CD4-positive, CD25-positive, alpha-beta regulatory T cell (primary cell): ENCODE data around the gene KIAA1191. TPM values are rescaled to one million over a fixed set of nuclear protein-coding genes. Genes with fewer than 3 reads are reported as not detected.
A peak's percentile ranks its signal among the peaks of the same experiment; 100 is the strongest.

Source experiments
- ATAC-seq, 2 donors: fragments of 150-1000 bp; cut with Tn5 transposase; one replicate each; pipeline ENCODE4 v1.10.0; 2021; ENCODE audit warnings: low read depth in 2 of 2, moderate number of reproducible peaks in 2 of 2, moderate library complexity in 1 of 2
- DNase-seq, 3 donors: peaks; one replicate each; pipeline versions ENCODE4 v3.0.0 to v3.0.0-alpha.2; 2012 to 2022; ENCODE audit warnings: mixed read lengths in 1 of 3
- H3K27ac ChIP-seq: one replicate; pipeline ENCODE4 v1.7.0; 2013; ENCODE audit warnings: mild to moderate bottlenecking, low read length; ENCODE audit not compliant: insufficient read depth, poor library complexity, severe bottlenecking
- H3K27me3 ChIP-seq: one replicate; pipeline ENCODE4 v1.7.0; 2013; ENCODE audit warnings: low read length; ENCODE audit not compliant: control insufficient read depth, insufficient read depth
- H3K36me3 ChIP-seq: one replicate; pipeline ENCODE4 v1.7.0; 2013; ENCODE audit warnings: mild to moderate bottlenecking, low read length, moderate library complexity; ENCODE audit not compliant: control insufficient read depth, insufficient read depth
- H3K4me1 ChIP-seq: 2 replicates; pipeline ENCODE4 v1.7.0; 2013; ENCODE audit warnings: mild to moderate bottlenecking, low read length; ENCODE audit not compliant: insufficient read depth, control insufficient read depth, poor library complexity, severe bottlenecking
- H3K4me3 ChIP-seq: one replicate; pipeline ENCODE4 v1.7.0; 2013; ENCODE audit warnings: low read depth, mild to moderate bottlenecking, low read length, moderate library complexity
- H3K9me3 ChIP-seq, 2 experiments: 1 replicate in 1 of 2; 2 replicates in 1 of 2; pipeline ENCODE4 v1.7.0; 2013; ENCODE audit warnings: low read length in 2 of 2, mild to moderate bottlenecking in 1 of 2, moderate library complexity in 1 of 2; ENCODE audit not compliant: control insufficient read depth in 2 of 2
- H3K27ac Mint-ChIP-seq, 3 donors: one replicate each; pipeline ENCODE4 v1.8.0; 2020 to 2022; ENCODE audit warnings: mild to moderate bottlenecking in 3 of 3, mixed read lengths in 3 of 3, moderate library complexity in 2 of 3
- H3K27me3 Mint-ChIP-seq: one replicate; pipeline ENCODE4 v1.8.0; 2022; ENCODE audit warnings: mild to moderate bottlenecking, mixed read lengths
- H3K36me3 Mint-ChIP-seq: one replicate; pipeline ENCODE4 v1.8.0; 2020; ENCODE audit warnings: mixed read lengths
- H3K4me1 Mint-ChIP-seq, 4 donors: one replicate each; pipeline ENCODE4 v1.8.0; 2020 to 2022; ENCODE audit warnings: mixed read lengths in 4 of 4, mild to moderate bottlenecking in 1 of 4
- H3K4me3 Mint-ChIP-seq, 4 donors: one replicate each; pipeline ENCODE4 v1.8.0; 2020 to 2022; ENCODE audit warnings: mild to moderate bottlenecking in 4 of 4, mixed read lengths in 4 of 4, moderate library complexity in 3 of 4
- H3K9me3 Mint-ChIP-seq, 7 donors: one replicate each; pipeline ENCODE4 v1.8.0; 2020 to 2022; ENCODE audit warnings: mixed read lengths in 7 of 7, mild to moderate bottlenecking in 3 of 7, moderate library complexity in 2 of 7
- polyA plus RNA-seq, 4 donors: library from polyadenylated mRNA; unstranded; fragments of 300-500 nt; fragmentation: Illumina TruSeq; gene quantifications; one replicate each; pipeline ENCODE4 v1.2.3, GENCODE V29; 2021
- total RNA-seq: library from RNA; stranded (reverse); gene quantifications from one replicate; pipeline ENCODE4 v1.2.3, GENCODE V29; 2022

KIAA1191 gene
- total and polyA plus RNA-seq, 5 donors from 2014 or later, result 59.0 to 68.9 (median 60.9) TPM

DNA sequence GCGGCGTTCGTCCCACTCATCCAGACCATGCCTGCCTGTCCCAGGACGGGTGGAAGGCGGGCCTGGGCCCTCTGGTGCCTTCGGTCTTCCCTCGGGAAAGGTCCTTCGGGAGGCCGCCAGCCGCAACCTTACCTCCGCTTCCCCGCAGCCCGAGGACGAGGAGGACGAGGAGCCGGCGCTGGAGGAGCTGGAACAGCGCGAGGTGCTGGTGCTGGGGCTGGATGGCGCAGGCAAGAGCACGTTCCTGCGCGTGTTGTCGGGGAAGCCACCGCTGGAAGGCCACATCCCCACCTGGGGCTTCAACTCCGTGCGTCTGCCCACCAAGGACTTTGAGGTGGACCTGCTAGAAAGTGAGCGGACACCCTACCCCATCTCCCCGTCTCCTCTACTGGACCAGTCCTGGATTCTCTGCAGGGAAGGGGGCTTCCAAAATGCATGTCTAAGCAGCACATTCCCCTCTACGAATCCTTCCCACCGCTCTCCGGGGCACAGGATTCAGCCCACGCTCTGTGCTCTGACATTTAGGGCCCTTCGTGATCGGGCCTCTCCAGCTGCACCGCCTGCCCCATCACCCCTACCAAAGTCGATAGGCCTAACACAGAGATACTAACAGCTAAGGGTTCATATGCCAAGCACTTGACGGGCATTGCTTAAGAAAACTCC, 4.8 kb upstream of the KIAA1191 start:
- H3K4me3 Mint-ChIP-seq, result peak overlapping the region; percentile 86 to 95 (median 88)
- ATAC-seq (no peak), DNase-seq (no peak)
- Histone ChIP-seq H3K27me3 (no peaks in the 10 kb centered on the region), H3K4me1 (peaks cover 24% of the 10 kb centered on the region), H3K36me3 (peaks cover 5% of the 10 kb centered on the region), H3K9me3 (no peaks in the 10 kb centered on the region), H3K27ac (no peak overlapping the region), H3K4me3 (no peak overlapping the region)
- H3K27ac Mint-ChIP-seq, result peak overlapping the region in 2 of 3 donors; percentile 69 to 77
- no peaks in the 10 kb centered on the region for H3K9me3 Mint-ChIP-seq
- peaks cover 14% of the 10 kb centered on the region for H3K36me3 Mint-ChIP-seq
- H3K27me3 Mint-ChIP-seq, result no peaks in the 10 kb centered on the region
- peaks cover 0 to 33% (median 16%) of the 10 kb centered on the region in 4 donors for H3K4me1 Mint-ChIP-seq

DNA sequence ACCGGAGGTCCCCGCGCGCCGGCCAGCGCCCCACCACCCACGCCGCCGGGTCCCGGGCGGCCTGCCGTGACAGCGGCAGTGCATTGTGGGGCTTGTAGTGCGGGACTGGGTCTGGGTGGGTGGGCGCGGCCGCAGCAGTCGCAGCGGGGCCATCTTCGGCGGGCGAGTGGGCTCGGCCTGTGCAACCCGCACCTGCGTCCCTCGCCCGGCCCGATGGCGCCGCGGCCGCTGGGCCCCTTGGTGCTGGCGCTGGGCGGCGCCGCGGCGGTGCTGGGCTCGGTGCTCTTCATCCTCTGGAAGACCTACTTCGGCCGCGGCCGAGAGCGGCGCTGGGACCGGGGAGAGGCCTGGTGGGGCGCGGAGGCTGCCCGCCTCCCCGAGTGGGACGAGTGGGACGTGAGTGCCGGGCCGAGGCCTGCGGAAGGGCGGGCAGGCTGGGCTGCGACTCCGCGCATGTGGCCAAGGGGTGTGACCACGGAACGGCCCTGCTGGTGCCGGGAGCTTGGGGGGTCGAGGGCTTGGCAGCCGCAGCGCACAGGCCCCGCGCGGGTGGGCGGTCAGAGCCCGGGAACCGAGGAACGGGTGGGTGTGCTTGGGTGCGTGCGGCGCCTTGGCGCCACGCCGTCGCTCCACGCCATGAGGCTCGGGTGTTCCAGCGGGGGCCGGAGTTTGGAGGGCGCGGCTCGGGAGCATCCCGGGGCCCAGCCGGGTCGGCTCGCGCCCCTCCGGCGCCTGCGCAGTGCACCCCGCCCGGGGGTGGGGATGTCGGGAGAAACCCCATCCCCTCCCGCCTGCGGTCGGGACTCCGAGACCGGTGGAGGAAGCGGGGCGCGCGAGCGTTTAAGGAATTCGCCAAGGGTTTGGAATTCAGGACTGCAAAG, 4.0 kb upstream of the KIAA1191 start, which contains the start of gene ARL10:
Gene ARL10 (plus strand): TSS at position 137 of the 881 bp plus-strand sequence. CDS start 77 bp downstream, at position 214.
- Mint-ChIP-seq H3K27ac (peak within 1 kb of the TSS; percentile 79 to 89 (median 83)), H3K4me3 (peak within 1 kb of the TSS; percentile 86 to 95 (median 88)), H3K27me3 (no peaks in the 10 kb centered on the region), H3K36me3 (peaks cover 14% of the 10 kb centered on the region), H3K4me1 (peaks cover 0 to 36% (median 16%) of the 10 kb centered on the region in 4 donors), H3K9me3 (no peaks in the 10 kb centered on the region)
- Histone ChIP-seq H3K27me3 (no peaks in the 10 kb centered on the region), H3K27ac (peak within 1 kb of the TSS; percentile 51), H3K9me3 (no peaks in the 10 kb centered on the region), H3K36me3 (peaks cover 5% of the 10 kb centered on the region), H3K4me1 (peaks cover 31% of the 10 kb centered on the region), H3K4me3 (peak within 1 kb of the TSS; percentile 77)
- DNase-seq (peak; percentile 46 to 58 (median 54)), ATAC-seq (peak in 1 of 2 donors; percentile 17)

DNA sequence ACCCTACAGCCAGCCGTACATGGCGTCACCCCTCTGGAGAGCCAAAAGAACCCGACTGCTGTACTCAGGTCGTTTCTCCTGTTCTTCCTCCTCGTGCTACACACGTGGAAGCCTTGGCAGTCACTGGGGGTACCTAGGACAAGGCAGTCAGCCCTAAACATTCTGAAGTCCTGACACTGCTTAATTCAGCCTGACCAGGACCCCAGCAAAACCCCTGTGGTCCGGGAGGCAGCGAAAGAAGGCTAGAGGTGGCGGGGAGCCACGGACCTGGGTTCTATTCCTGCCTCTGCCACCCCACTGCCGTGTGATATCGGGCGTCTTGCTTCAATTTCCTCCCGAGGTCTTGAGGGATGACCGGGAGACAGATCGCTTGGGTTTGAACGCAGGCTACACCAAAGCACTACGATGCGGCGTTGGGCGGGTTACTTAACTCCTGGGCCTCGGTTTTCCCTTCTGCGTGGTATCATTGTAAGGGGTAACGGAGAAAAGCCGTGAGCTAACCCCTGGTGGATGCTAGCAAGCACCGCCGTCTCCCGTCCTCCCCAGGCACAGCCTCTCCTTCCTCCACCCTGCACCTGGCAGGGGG, 3.3 kb upstream of the KIAA1191 start:
- peak overlapping the region; percentile 79 to 89 (median 83) for H3K27ac Mint-ChIP-seq
- no peak for ATAC-seq
- peaks cover under 1 to 37% (median 17%) of the 10 kb centered on the region in 4 donors for H3K4me1 Mint-ChIP-seq
- no peak for DNase-seq
- Histone ChIP-seq H3K4me3 (peak overlapping the region; percentile 77), H3K27ac (peak overlapping the region; percentile 51), H3K4me1 (peaks cover 39% of the 10 kb centered on the region), H3K9me3 (no peaks in the 10 kb centered on the region), H3K36me3 (no peaks in the 10 kb centered on the region), H3K27me3 (no peaks in the 10 kb centered on the region)
- peaks cover 14% of the 10 kb centered on the region for H3K36me3 Mint-ChIP-seq
- no peaks in the 10 kb centered on the region for H3K27me3 Mint-ChIP-seq
- no peaks in the 10 kb centered on the region for H3K9me3 Mint-ChIP-seq
- peak overlapping the region; percentile 80 to 86 (median 85) for H3K4me3 Mint-ChIP-seq

DNA sequence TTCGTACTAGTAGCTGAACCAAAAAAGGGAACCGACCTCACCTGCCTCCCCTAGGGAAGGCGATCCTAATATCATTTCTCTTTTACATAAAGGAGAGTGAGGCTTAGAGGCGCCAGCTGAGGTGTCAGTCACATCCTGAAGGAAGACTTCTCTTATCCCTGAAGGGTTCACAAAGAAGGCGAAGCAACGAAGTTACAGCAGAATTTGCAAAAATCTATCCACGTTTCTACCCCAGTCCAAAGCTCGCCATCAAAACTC, 598 bp upstream of the KIAA1191 start:
- DNase-seq, result no peak
- H3K4me1 Mint-ChIP-seq, result peaks cover 12 to 50% (median 31%) of the 10 kb centered on the region in 4 donors

DNA sequence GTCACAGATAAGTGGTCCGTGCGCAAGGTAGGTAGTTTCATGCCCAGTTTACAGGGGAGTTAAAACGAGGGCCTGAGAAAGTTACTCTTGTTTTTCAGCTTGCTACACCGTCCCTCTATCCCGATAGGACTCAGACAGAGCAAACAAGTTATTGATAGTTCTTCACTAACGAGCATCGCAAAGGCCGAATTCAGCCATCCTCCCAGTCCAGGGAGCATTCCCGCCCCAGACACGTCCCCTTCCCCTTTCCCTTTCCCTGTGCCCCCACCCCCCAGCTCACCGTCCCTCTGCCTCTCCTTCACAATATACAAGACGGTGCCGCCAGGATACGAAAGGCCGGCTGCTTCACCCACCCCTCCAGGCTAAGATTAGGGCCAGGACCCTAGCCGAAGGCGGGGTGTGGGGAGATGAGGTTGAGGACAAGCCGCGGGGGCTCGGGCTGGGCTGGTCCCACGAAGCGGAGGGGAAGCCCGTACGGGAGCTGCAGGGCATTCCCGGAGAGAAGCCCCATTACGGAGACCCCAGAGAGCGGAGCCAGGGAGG, 599 bp downstream of the KIAA1191 start:
- Mint-ChIP-seq H3K27me3 (no peaks in the 10 kb centered on the region), H3K4me1 (peaks cover 16 to 53% (median 29%) of the 10 kb centered on the region in 4 donors), H3K4me3 (peak overlapping the region; percentile 97 to 99 (median 99)), H3K36me3 (peaks cover 17% of the 10 kb centered on the region), H3K9me3 (no peaks in the 10 kb centered on the region), H3K27ac (peak overlapping the region; percentile 95 to 98 (median 98))
- H3K27ac ChIP-seq, result peak overlapping the region; percentile 86
- ATAC-seq, result no peak
- peaks cover 20% of the 10 kb centered on the region for H3K36me3 ChIP-seq
- H3K27me3 ChIP-seq, result no peaks in the 10 kb centered on the region
- no peak for DNase-seq
- no peaks in the 10 kb centered on the region for H3K9me3 ChIP-seq
- peak overlapping the region; percentile 79 for H3K4me3 ChIP-seq
- peaks cover 36% of the 10 kb centered on the region for H3K4me1 ChIP-seq

More for the DNA sequence above, 598 bp upstream of the KIAA1191 start:
- Mint-ChIP-seq H3K4me3 (peak overlapping the region; percentile 97 to 99 (median 99)), H3K36me3 (peaks cover 14% of the 10 kb centered on the region), H3K27me3 (no peaks in the 10 kb centered on the region), H3K27ac (peak overlapping the region; percentile 95 to 98 (median 98)), H3K9me3 (no peaks in the 10 kb centered on the region)
- H3K9me3 ChIP-seq, result no peaks in the 10 kb centered on the region
- H3K36me3 ChIP-seq, result peaks cover 10% of the 10 kb centered on the region
- peaks cover 42% of the 10 kb centered on the region for H3K4me1 ChIP-seq
- no peak for ATAC-seq
- peak overlapping the region; percentile 86 for H3K27ac ChIP-seq
- H3K4me3 ChIP-seq, result peak overlapping the region; percentile 56
- H3K27me3 ChIP-seq, result no peaks in the 10 kb centered on the region

DNA sequence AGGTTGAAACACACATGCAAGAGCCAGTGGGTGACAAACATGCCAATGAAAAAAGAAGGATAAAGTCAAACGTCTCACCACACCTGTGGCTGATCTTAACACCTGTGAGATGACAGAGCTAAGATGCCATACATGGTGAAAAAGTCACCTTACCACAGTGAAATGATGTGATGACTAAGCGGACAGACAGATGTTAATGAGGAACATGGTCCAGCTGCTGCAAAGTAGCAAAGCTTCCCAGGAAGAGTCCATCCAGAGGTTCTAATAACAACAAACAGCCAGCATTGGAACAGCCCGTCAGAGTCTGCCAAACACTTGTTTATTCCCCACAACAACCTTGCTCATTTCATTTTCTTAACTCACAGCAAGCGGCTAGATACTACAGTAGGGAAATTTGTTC, 1.9 kb downstream of the KIAA1191 start:
- Histone ChIP-seq H3K27me3 (no peaks in the 10 kb centered on the region), H3K4me3 (peak overlapping the region; percentile 49), H3K27ac (no peak overlapping the region), H3K9me3 (no peaks in the 10 kb centered on the region), H3K36me3 (peaks cover 33% of the 10 kb centered on the region), H3K4me1 (peaks cover 28% of the 10 kb centered on the region)
- H3K4me1 Mint-ChIP-seq, result peaks cover 16 to 52% (median 35%) of the 10 kb centered on the region in 4 donors
- no peak for ATAC-seq
- no peaks in the 10 kb centered on the region for H3K9me3 Mint-ChIP-seq
- H3K27me3 Mint-ChIP-seq, result no peaks in the 10 kb centered on the region
- H3K27ac Mint-ChIP-seq, result peak overlapping the region; percentile 60 to 95 (median 65)
- peak in 1 of 3 donors; percentile 15 for DNase-seq
- H3K4me3 Mint-ChIP-seq, result peak overlapping the region; percentile 84 to 93 (median 86)
- H3K36me3 Mint-ChIP-seq, result peaks cover 22% of the 10 kb centered on the region

DNA sequence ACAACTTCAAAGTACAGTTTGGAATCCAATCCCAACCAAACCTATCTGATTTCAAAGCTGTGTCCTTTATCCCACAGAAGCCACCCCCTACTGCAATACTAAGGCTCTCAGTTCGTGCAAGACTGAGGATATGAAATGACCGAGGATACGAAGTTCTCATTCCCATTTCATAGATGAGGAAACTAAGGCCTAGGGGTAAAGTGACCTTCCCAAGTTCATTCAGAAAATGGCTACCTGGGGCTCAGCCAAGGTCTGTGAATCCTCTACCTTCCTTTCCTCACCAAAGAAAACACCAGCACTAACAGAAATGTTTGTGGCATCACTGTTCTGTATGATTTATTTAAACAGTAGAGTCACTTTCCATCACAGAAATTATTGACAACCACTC, 5.4 kb downstream of the KIAA1191 start:
- no peaks in the 10 kb centered on the region for H3K9me3 Mint-ChIP-seq
- Histone ChIP-seq H3K27ac (no peak overlapping the region), H3K4me3 (no peak overlapping the region), H3K9me3 (no peaks in the 10 kb centered on the region), H3K27me3 (no peaks in the 10 kb centered on the region), H3K36me3 (peaks cover 67% of the 10 kb centered on the region), H3K4me1 (peaks cover 17% of the 10 kb centered on the region)
- DNase-seq, result no peak
- no peaks in the 10 kb centered on the region for H3K27me3 Mint-ChIP-seq
- peak overlapping the region in 1 of 3 donors; percentile 79 for H3K27ac Mint-ChIP-seq
- ATAC-seq, result no peak
- H3K36me3 Mint-ChIP-seq, result peaks cover 43% of the 10 kb centered on the region
- H3K4me3 Mint-ChIP-seq, result peak overlapping the region in 2 of 4 donors; percentile 5 to 16
- H3K4me1 Mint-ChIP-seq, result peaks cover 16 to 57% (median 35%) of the 10 kb centered on the region in 4 donors
